HG02981 (cell line): ENCODE measurements around the gene ADGRG1.

Source experiments
- ATAC-seq: cut with Tn5 transposase; IDR thresholded peaks from one replicate; pipeline ENCODE4 v1.9.1; 2021; ENCODE audit warnings: mild to moderate bottlenecking, moderate library complexity; ENCODE audit not compliant: unreplicated experiment

The ADGRG1 gene

DNA sequence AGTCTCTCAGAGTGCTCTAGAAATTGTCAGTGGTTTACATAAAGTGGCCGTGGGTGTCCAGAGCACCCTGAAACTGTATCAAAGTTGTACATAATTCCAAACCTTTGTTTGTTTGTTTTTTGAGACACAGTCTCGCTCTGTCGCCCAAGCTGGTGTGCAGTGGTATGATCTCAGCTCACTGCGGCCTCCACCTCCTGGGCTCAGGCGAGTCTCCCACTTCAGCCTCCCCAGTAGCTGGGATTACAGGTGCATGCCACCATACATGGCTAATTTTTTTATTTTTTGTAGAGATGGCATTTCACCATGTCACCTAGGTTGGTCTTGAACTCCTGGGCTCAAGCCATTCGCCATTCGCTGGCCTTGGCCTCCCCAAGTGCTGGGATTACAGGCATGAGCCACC is 24.3 kb upstream of the ADGRG1 start:
- no peak for ATAC-seq

DNA sequence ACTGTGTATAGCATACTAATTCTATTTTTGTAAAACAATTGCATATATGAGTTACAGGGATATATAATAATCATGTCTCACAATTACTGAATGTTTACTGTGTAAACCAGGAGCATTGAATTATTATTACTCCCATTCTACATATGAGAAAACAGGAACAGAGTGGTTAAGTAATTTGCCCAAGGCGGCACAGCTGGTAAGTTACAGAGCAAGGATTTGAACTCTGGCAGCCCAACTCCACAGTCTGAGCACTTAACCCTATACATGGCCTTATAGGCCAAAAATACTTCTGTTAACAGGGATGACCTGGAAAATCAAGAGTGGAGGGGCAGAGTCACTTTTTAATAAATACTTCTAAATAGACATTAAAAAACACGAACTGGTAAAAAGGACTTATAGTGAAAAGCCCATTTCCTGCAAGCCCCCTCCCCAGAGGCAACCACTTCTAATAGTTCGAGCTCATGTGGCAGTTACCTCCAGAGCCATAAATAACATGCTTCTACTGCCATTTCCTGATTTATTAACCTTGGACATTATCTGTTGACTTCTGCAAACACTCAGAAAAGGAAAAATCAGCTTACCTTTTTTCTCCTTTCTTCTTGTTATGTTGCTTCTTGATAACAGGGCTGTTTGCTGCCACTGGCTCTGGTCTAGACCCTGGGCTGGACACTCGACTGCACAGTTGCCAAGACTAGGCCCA is 22.1 kb upstream of the ADGRG1 start:
- no peak for ATAC-seq

- no peak for ATAC-seq
Observed at GRCh38 chr16:57606847-57607501, 21.5 kb upstream of the ADGRG1 start.

DNA sequence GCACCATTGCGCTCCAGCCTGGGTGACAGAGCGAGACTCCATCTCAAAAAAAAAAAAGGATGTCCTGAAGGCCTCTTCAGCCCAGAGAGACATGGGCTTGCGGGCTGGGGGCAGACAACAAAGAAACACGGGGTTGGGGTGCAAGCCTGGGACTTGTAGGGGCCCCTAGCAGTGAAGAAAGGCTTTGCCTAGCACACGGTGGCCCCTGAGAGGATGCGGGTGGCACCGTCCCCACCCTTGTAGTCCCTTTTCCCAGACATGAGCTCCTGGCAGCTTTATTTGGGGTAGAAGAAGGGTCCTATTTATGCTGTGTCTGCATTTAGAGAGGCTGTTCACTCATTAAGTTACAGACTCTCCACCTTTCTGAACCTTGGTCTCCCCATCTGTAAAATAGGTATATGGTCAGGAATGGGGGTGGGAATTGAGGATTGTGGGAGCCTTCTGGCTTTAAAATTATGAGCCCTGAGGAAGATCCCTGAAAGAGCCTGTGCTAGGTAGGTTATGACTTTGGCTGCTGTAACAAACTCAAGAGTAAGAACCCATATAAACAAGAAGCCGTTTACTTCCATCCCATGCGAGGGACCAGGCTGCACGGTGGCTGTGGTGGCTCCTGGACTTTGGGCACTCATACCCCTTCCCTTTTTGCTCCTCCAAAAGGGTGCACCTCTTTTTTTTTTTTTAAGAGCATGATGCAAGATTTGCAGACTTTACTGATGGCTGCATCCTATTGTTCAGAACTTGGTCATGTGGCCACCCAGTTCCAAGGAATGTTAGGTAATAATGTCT is 20.6 kb upstream of the ADGRG1 start:
- no peak for ATAC-seq

DNA sequence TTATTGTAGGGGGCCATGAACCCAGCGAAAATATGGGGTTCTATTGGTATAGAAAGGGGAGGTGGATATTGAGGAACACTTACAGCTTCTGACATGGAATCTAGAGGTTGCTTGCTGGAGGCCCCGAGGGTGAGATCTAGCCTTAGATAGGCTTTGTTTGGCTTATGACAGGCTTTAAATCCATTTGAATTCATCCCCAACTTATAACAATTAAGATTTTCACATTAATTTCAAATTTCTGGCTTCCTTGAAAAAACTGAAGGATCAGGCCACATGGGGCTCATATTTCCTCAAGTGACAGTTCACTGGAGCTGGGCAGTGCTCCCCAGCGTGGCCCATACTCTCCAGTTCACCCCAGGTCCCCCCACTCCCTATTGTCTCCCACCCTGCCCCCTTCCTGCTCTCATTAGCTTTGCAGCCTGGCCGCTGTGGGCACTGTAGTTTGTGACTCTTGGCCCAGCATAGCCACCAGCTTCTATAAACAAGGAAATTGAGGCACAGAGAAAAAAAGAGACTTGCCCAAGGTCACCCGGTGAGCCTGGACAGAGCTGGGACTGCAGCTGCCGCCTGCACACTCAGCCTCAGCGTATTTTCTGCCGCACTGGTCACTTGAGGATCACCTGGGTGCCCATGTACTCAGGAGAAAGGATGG is 19.8 kb upstream of the ADGRG1 start:
- ATAC-seq, result no peak

DNA sequence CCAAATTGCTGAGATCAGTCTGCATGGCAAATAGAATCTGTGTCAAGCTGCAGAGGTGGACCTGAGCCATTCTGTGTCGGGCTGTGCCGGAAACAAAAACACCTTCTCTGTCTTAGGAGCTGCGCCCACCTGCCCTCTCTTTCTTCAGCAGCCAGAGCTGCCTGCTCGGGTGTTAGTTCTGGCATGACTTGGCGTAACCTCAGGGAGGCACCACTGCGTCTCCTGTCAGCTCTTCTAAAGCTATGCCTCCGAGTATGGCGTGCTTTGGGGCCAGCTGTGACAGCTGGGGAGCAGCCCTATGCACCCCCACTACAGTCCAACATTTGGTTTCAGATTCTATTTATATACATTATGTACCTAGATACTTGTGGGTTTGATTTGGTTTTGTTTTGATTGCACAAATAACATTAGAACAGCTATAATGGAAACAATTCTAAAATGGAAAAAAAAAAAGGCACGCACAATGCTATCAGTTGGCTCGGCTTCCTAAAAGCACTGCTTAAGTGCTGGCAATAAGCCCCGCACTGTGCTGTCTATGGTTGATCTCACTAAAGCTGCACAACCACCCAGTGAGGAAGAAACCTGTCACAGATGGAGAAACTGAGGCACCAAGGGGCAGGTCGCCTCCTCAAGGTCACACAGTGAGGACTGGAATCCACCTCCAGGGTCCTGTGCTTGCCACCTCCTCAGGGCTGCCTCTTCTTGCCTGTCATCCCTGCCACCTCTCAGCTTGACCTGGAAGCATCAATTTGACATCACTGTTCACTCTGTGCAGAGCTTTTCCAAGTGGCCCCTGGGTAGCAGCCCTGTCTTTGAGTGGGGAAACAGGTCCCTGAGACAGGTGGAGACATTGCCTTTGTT is 18.7 kb upstream of the ADGRG1 start:
- ATAC-seq, result peak; percentile 95

GRCh38 chr16:57610611-57611010 is 17.8 kb upstream of the ADGRG1 start:
- ATAC-seq, result no peak

GRCh38 chr16:57611181-57611580 is 17.2 kb upstream of the ADGRG1 start:
- ATAC-seq, result no peak

DNA sequence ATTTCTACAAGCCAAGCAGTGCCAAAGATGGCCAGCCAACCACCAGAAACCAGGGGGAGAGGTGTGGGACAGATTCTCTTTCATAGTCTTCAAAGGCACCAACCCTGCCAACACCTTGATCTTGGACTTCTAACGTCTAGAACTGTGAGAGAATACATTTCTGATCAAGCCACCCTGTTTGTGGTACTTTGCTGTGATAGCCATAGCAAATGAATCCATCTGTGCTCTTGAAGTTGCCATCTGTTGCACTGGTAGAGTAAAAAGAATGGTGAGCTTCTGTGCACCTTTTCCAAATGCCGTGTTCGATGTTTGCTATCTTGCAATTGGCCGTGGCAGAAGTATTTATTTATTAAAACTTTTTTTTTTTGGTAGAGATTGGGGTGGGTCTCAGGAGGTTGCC is 16.7 kb upstream of the ADGRG1 start:
- ATAC-seq, result no peak

- no peak for ATAC-seq
Observed at GRCh38 chr16:57612494-57612893, 15.9 kb upstream of the ADGRG1 start.

GRCh38 chr16:57613514-57613913 is 14.9 kb upstream of the ADGRG1 start:
- ATAC-seq, result no peak

- no peak for ATAC-seq
Observed at GRCh38 chr16:57614536-57614935, 13.9 kb upstream of the ADGRG1 start.

GRCh38 chr16:57614944-57615343 is 13.5 kb upstream of the ADGRG1 start:
- ATAC-seq, result no peak

DNA sequence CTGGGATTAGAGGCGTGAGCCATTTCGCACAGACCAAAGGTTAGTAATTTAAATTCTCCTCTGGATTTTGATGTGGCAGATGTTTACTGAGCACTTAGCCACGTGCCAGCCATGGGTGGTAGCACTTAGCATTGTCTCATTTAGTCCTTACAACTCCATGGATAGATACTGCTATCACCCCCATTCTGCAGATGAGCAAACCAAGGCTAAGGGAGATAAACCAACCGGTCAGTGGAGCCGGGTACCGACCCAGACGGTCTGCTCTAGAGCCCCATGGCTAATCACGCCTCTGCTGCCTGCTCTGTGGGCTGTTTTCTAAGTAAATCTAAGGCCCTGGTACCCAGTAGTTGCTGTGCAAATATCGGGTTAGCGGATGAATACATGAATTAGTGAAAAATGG is 12.6 kb upstream of the ADGRG1 start:
- no peak for ATAC-seq

DNA sequence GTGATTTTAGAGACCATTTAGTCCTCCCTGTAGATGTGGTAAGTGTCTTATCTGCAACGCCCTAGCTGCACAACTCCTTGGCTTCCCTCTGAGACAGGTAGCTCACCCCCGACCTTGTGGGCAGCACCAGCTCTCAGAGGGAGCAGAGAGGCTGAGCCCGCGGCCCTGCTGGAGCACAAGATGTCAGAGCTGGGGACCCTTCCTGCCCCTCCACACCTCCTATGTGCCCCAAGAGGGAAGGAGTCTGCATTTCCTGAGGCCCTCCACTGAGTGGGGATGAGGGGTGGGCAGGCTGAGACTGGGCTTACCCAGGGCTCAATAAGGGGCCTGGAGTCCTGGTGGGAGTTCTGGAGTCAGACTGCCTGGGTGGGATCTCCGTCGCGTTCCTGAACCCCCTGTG is 12.2 kb upstream of the ADGRG1 start:
- ATAC-seq, result no peak

DNA sequence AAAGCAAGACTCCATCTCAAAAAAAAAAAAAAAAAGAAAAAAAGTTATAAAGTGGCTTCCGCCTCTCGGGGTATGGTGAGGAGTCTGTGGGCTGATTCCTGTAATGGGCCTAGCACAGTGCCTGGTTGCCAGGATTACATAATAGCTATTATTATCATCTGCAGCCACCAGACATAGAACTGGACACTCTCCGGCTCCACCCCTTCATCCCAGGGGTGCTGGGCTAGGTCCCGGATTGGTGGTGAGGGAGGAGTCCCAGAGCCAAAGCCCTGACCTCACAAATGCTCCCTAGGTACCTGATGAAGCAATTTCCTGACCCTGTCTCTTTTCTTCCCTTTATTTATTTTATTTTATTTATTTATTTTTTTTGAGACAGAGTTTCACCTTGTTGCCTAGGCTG is 11.6 kb upstream of the ADGRG1 start:
- ATAC-seq, result no peak

GRCh38 chr16:57617604-57618111 is 10.8 kb upstream of the ADGRG1 start:
- ATAC-seq, result no peak

GRCh38 chr16:57618296-57619132 is 9.9 kb upstream of the ADGRG1 start:
- ATAC-seq, result no peak

GRCh38 chr16:57619133-57619605 is 9.3 kb upstream of the ADGRG1 start:
- ATAC-seq, result no peak
